Muscle layer of colon (tissue), 2 donors: ENCODE measurements around the gene PTPN20.
"Not testable (repeated sequence)": the region's sequence is repeated elsewhere in the genome, so short reads cannot be mapped to it uniquely, and the experiment has no call there.

Experiments
- H3K27ac ChIP-seq: one replicate; pipeline ENCODE4 v1.7.0; 2013; ENCODE audit warnings: low read depth, mild to moderate bottlenecking, low read length, moderate library complexity
- H3K27me3 ChIP-seq, 2 donors: one replicate each; pipeline ENCODE4 v1.7.0; 2013; ENCODE audit warnings: low read length in 2 of 2, mild to moderate bottlenecking in 2 of 2; ENCODE audit not compliant: insufficient read depth in 2 of 2, control insufficient read depth in 1 of 2
- H3K36me3 ChIP-seq: one replicate; pipeline ENCODE4 v1.7.0; 2013; ENCODE audit warnings: mild to moderate bottlenecking, low read length; ENCODE audit not compliant: insufficient read depth
- H3K4me1 ChIP-seq: one replicate; pipeline ENCODE4 v1.7.0; 2013; ENCODE audit warnings: mild to moderate bottlenecking, low read length; ENCODE audit not compliant: insufficient read depth
- H3K4me3 ChIP-seq, 2 donors: one replicate each; pipeline ENCODE4 v1.7.0; 2013; ENCODE audit warnings: low read length in 2 of 2, low read depth in 1 of 2, mild to moderate bottlenecking in 1 of 2, moderate library complexity in 1 of 2
- H3K9ac ChIP-seq: one replicate; pipeline ENCODE4 v1.7.0; 2013; ENCODE audit warnings: low read length
- H3K9me3 ChIP-seq: one replicate; pipeline ENCODE4 v1.7.0; 2013; ENCODE audit warnings: mild to moderate bottlenecking, low read length
- donor health status: abdominal sarcoma.
- donor health status: Adenocarcinoma of cecum.

Gene PTPN20

GRCh38 chr10:46911144-46911876 lies at the start of gene PTPN20:
Gene PTPN20 (plus strand): TSS chr10:46911428. CDS start chr10:46932500, 21,072 bp downstream.
- H3K36me3 ChIP-seq, H3K27ac ChIP-seq, H3K9me3 ChIP-seq, H3K4me1 ChIP-seq, H3K27me3 ChIP-seq, H3K4me3 ChIP-seq, H3K9ac ChIP-seq: not testable (repeated sequence)

- H3K4me1 ChIP-seq, H3K9ac ChIP-seq, H3K9me3 ChIP-seq, H3K27ac ChIP-seq, H3K4me3 ChIP-seq, H3K27me3 ChIP-seq, H3K36me3 ChIP-seq: not testable (repeated sequence)
Measured at GRCh38 chr10:46869716-46870115, 41.5 kb upstream of the PTPN20 start.

- not testable (repeated sequence) for H3K36me3 ChIP-seq, H3K4me1 ChIP-seq, H3K9ac ChIP-seq, H3K9me3 ChIP-seq, H3K4me3 ChIP-seq, H3K27me3 ChIP-seq, H3K27ac ChIP-seq
Measured at GRCh38 chr10:46871583-46871982, 39.6 kb upstream of the PTPN20 start.

GRCh38 chr10:46875304-46875703 lies 35.9 kb upstream of the PTPN20 start:
- not testable (repeated sequence) for H3K27me3 ChIP-seq, H3K9me3 ChIP-seq, H3K9ac ChIP-seq, H3K36me3 ChIP-seq, H3K4me3 ChIP-seq, H3K4me1 ChIP-seq, H3K27ac ChIP-seq

- not testable (repeated sequence) for H3K27ac ChIP-seq, H3K4me1 ChIP-seq, H3K36me3 ChIP-seq, H3K9me3 ChIP-seq, H3K4me3 ChIP-seq, H3K27me3 ChIP-seq, H3K9ac ChIP-seq
Measured at GRCh38 chr10:46876773-46877172, 34.5 kb upstream of the PTPN20 start.

GRCh38 chr10:46878761-46879160 lies 32.5 kb upstream of the PTPN20 start:
- not testable (repeated sequence) for H3K36me3 ChIP-seq, H3K4me1 ChIP-seq, H3K27me3 ChIP-seq, H3K27ac ChIP-seq, H3K4me3 ChIP-seq, H3K9ac ChIP-seq, H3K9me3 ChIP-seq

GRCh38 chr10:46890813-46891611 lies 20.2 kb upstream of the PTPN20 start:
- H3K9me3 ChIP-seq, H3K4me3 ChIP-seq, H3K9ac ChIP-seq, H3K36me3 ChIP-seq, H3K27ac ChIP-seq, H3K4me1 ChIP-seq, H3K27me3 ChIP-seq: not testable (repeated sequence)

- H3K27me3 ChIP-seq, H3K36me3 ChIP-seq, H3K27ac ChIP-seq, H3K4me3 ChIP-seq, H3K9me3 ChIP-seq, H3K4me1 ChIP-seq, H3K9ac ChIP-seq: not testable (repeated sequence)
Measured at GRCh38 chr10:46896762-46897692, 14.2 kb upstream of the PTPN20 start.

- H3K36me3 ChIP-seq, H3K4me1 ChIP-seq, H3K9me3 ChIP-seq, H3K4me3 ChIP-seq, H3K9ac ChIP-seq, H3K27ac ChIP-seq, H3K27me3 ChIP-seq: not testable (repeated sequence)
Measured at GRCh38 chr10:46901247-46901646, 10.0 kb upstream of the PTPN20 start.

GRCh38 chr10:46903874-46904273 lies 7.4 kb upstream of the PTPN20 start:
- not testable (repeated sequence) for H3K27ac ChIP-seq, H3K4me3 ChIP-seq, H3K9me3 ChIP-seq, H3K36me3 ChIP-seq, H3K27me3 ChIP-seq, H3K4me1 ChIP-seq, H3K9ac ChIP-seq

GRCh38 chr10:46906359-46906758 lies 4.9 kb upstream of the PTPN20 start:
- not testable (repeated sequence) for H3K4me1 ChIP-seq, H3K9me3 ChIP-seq

More at GRCh38 chr10:46906359-46906758, 4.9 kb upstream of the PTPN20 start:
- H3K36me3 ChIP-seq, H3K27me3 ChIP-seq, H3K9ac ChIP-seq, H3K27ac ChIP-seq, H3K4me3 ChIP-seq: not testable (repeated sequence)
